Fibroblast of peridontal ligament (primary cell): ENCODE measurements around the gene COPS3.

Experiments
- DNase-seq: peaks from one replicate; pipeline ENCODE4 v3.0.0-alpha.2; 2010; ENCODE audit errors: extremely low read depth

COPS3 gene

GRCh38 chr17:17216776-17217175, 64.3 kb downstream of the COPS3 start:
- no peak for DNase-seq

GRCh38 chr17:17216236-17216635, 64.8 kb downstream of the COPS3 start:
- DNase-seq, result no peak

GRCh38 chr17:17215575-17215974, 65.5 kb downstream of the COPS3 start:
- DNase-seq, result no peak

GRCh38 chr17:17214646-17215436, 66.2 kb downstream of the COPS3 start:
- no peak for DNase-seq

GRCh38 chr17:17213775-17214174, 67.3 kb downstream of the COPS3 start:
- no peak for DNase-seq

GRCh38 chr17:17207998-17208397, 73.0 kb downstream of the COPS3 start:
- no peak for DNase-seq

GRCh38 chr17:17206913-17207335, 74.1 kb downstream of the COPS3 start:
- DNase-seq, result no peak

- peak; percentile 50 for DNase-seq
Observed at GRCh38 chr17:17206124-17206912, 74.7 kb downstream of the COPS3 start, which contains the start of gene PLD6. Gene PLD6, minus strand, starts transcription at chr17:17206333. Its CDS starts 47 bp downstream, at chr17:17206286.

- no peak for DNase-seq
Observed at GRCh38 chr17:17205368-17206123, 75.5 kb downstream of the COPS3 start.

- DNase-seq, result no peak
Observed at GRCh38 chr17:17204635-17205231, 76.3 kb downstream of the COPS3 start.

- DNase-seq, result no peak
Observed at GRCh38 chr17:17204041-17204591, 76.9 kb downstream of the COPS3 start.

GRCh38 chr17:17203173-17203730, 77.8 kb downstream of the COPS3 start:
- DNase-seq, result no peak

GRCh38 chr17:17201907-17202306, 79.1 kb downstream of the COPS3 start:
- DNase-seq, result no peak

- DNase-seq, result no peak
Observed at GRCh38 chr17:17201271-17201670, 79.8 kb downstream of the COPS3 start.

- DNase-seq, result peak; percentile 60
Observed at GRCh38 chr17:17200831-17201230, 80.2 kb downstream of the COPS3 start.

- DNase-seq, result no peak
Observed at GRCh38 chr17:17200311-17200710, 80.7 kb downstream of the COPS3 start.

GRCh38 chr17:17198281-17198680, 82.8 kb downstream of the COPS3 start:
- DNase-seq, result no peak

GRCh38 chr17:17196776-17197175, 84.3 kb downstream of the COPS3 start:
- DNase-seq, result no peak
